HL-60/S4 treated with phorbol 12-myristate 13-acetate at 8.2 ng/mL for 4 days and 3 days (cell line): Measurements from ENCODE around the gene PIP5K1C.

ENCODE experiments used
- in situ Hi-C: fragments of 300-500 bp; cut with MboI; formaldehyde crosslinking; loops from 2 replicates; pipeline ENCODE4 v1.15.0; 2022; ENCODE audit warnings: low sequenced_read_pairs

Gene PIP5K1C

DNA sequence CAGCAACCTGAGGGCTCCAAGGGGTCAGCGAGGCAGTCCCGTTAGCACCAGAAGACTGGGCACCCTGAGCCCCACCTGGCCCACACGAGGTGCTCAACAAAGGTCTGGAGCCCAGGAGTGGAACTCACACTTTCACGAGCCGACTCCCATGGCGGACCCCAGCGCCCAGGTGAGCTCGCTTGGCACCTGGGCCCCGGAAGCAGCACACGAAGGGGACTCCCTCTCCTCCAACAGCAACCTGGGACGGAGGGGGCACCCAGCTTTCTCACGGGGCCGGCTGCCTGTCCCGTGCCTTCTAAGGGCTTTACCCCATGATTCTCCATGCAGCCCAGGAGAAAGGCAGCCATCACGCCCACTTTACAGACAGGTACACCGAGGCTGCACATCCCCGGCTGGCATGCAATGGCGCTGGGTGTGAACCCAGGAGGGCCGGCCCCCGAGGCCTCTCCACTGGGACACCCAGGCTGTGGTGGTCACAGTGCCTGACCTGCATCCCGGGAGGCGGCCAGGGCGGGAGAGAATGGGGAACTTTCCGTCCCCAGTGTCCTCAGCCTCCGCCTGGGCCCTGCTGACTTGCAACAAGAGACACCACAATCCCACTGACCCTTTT, 5.0 kb downstream of the PIP5K1C start:
- in situ Hi-C loops: no loop called here

DNA sequence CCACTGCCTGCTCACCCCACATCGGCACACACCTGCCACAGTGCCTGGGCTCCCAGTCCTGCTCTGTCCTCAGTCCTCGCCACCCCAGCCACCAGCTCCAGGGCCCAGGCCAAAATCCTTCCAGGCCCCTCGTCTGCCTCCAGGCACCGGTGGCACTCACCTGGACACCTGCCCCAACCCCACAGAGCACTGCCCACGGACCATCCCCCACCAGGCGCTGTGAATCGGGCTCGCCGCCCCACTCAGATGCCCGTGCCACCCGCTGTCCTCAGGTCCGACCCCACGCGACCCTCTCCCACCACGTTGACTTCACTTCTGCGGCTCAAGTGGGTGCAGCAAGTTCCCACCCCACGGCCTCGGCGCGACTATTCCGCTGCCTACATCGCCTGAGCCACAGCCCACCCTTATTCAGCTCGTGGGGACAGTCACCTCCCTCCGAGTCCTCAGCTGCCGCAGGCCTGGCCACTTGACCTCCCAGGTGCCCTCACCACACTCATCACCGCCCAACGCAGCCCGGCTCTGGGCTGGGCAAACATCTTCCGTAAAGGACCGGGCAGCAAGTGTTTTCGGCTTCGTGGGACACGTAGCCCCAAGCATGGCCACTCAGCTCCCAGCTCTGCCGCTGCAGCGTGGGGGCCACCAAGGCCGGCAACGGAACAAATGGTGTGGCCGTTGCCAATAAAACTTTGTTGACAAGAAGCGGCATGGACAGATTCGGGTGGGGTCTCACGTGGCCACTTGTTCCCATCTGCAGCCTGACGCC, 5.7 kb downstream of the PIP5K1C start:
- in situ Hi-C loops: no loop called here

- in situ Hi-C loops: no loop called here
Observed at GRCh38 chr19:3693025-3693925, 7.0 kb downstream of the PIP5K1C start.

GRCh38 chr19:3692141-3693024, 7.9 kb downstream of the PIP5K1C start:
- in situ Hi-C loops: no loop called here

- in situ Hi-C loops: no loop called here
Observed at GRCh38 chr19:3691726-3692125, 8.5 kb downstream of the PIP5K1C start.

DNA sequence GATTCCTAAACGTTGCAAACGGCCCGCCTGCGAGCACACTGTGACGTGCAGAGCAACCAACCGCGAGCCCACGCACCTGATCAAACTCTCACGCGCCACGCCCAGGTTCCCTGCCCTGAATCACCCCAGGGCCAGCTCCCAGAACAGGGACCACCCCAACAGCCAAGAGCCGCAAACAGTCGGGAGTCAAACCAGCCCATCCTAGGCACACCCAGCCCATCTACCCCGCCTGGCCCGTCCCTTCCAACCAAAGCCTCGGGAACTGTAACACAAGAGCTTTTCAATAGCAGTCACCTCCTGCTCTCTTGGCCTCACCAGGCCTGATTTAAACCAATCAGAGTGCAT, 8.9 kb downstream of the PIP5K1C start:
- in situ Hi-C loops: no loop called here

DNA sequence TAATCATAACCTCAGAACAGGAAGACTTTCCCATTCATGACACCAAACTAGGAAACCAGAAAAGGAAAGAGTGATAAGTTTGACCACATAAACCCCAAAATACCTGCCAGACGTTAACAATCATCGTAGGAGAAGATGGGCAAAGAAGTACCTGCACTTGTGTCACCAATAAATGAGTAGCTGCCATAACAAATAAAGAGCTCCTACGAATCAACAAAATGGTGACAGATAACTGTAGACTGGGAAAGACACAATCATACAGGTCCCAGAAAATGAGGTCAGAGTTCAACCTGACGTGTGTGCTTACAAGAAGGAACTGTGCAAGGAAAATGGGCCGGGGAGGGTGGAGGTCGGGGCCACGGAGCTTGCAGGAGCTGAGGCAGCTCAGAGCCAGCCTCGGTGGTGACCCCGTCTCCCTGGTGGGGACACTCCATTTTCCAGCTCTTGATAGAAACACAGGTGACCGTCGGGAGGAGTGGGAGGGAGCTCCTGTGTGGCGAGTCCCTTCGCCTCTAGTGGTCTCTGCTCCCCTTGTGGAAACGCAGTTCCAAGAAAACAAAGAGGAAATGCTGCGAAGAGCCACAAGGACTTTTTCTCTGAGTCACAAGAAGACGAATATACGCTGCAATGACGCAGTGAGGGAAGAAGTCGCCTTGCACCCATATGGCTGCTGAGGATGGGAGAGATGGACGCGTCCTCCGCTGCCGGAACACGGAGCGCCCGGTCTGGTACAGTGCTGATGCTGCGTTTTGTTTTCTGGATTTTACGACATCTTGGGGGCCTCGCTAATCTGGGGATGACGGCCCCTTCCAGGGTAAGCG, 9.5 kb downstream of the PIP5K1C start:
- in situ Hi-C loops: no loop called here

DNA sequence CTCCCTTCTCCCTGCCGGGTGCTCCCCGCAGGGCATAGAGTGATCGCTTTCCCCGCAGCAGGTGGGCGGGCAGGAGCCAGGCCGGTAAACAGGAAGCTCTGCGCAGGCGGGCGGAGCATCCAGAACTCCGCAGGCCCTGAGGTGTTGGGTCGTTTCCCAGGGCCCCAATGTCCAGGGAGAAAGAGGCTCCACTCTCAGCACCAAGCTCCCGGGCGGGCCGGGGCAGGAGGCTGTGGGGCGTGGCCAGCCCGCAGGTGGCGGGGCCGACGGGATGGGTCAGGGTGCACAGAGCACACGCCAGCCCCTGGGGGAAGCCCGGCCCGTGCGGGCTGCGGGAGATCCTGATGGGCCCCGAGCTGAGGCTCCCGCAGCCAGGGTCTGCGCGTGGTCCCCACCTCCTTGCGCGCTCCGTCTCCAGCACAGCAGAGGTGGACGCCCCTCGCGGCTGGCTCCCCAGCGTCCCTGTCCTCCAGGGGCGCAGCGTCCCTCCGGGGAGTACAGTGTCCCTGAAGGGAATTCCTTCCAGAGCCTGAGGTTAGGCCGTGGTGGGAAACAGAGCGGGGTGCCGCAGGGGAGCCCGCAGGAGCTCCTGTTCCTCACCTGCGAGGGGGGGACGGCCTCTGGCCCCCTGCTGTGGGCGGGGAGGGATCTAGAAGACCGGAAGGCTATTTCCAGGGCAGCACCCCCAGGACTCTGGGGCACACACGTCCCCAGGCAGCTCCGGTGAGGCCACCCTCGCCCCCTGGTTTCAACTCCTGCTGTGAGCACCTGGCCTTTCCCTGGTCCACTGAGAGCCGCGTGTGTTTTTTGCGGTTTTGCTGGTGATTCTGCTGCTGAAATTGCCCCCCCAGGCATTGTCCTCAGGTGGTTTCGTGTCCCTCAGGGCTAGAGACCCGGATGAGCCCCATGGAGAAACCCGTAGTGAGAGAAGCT, 12.2 kb downstream of the PIP5K1C start:
- in situ Hi-C loops: no loop called here

- in situ Hi-C loops: no loop called here
Observed at GRCh38 chr19:3687393-3687773, 12.9 kb downstream of the PIP5K1C start.

DNA sequence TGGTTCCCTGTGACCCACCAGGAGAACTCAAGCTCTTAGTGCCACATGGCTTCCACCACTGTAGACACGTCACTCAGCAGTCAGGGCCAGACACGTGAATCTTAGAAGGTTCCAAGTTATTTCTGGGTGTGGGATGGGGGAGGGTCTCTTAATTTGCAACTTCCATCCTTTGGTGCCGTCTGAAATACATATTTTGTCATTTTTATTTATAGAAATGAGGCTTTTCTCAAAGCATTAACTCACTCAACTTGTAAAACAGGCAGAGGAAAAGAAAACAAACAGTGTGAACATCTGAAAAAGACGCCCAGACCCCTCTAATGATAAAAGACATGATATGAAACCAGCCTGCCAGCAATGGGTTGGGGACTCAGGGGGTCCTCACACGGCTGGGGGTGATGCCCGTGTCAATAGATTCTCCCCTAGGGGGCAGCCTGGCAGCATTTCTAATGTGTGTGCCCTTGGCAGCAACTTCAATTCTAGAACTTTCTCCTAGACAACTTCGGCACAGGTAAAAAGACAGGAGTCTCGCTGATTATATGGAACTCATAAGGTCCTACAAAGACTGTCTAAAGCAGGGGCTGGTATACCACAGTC, 15.4 kb downstream of the PIP5K1C start:
- in situ Hi-C loops: no loop called here

- in situ Hi-C loops: no loop called here
Observed at GRCh38 chr19:3684054-3684816, 16.0 kb downstream of the PIP5K1C start.

GRCh38 chr19:3683405-3684053, 16.7 kb downstream of the PIP5K1C start:
- in situ Hi-C loops: no loop called here

DNA sequence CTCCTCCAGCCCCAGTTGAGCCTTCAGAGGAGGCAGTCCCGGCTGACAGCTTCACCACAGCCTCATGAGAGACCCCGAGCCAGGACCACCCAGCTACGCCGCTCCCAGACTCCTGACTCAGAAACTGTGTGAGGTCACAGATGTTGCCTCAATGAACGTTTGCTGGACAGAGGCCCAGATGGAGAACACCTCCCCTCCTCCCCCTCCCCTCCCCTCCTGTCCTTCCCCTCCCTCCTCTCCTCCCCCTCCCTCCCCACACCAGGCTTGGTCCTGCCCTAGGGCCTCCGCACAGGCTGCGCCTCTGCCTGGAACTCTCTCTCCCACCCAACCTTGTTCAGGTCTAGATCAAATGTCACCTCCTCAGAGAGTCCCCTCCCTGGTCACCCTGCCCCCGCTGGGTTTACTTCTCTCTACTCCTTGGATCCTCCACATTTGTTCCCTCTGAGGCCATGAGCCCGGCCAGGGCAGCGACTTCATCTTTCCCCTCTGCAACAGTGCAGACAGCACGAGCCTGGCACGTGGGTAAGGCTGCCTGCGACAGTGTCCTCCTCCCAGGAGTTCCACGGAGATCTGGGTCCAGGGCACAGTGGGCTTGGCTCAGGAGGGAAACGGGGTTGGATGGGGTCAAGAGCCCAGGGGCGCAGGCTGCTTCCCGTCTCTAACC, 17.4 kb downstream of the PIP5K1C start:
- in situ Hi-C loops: no loop called here

DNA sequence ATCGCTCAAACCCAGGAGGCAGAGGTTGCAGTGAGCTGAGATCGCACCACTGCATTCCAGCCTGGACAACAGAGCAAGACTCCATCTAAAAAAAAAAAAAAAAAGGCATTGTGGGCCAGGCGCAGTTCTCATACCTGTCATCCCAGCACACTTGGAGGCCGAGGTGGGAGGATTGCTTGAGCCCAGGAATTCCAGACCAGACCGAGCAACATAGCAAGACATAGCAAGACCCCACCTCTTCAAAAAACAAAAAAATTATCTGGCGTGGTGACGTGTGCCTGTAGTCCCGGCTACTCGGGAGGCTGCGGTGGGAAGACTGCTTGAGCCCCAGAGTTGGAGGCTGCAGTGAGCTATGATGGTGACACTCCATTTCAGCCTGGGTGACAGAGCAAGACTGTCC, 18.0 kb downstream of the PIP5K1C start:
- in situ Hi-C loops: no loop called here

- in situ Hi-C loops: no loop called here
Observed at GRCh38 chr19:3680939-3681338, 19.3 kb downstream of the PIP5K1C start.

GRCh38 chr19:3679581-3679980, 20.7 kb downstream of the PIP5K1C start:
- in situ Hi-C loops: no loop called here

GRCh38 chr19:3679138-3679537, 21.1 kb downstream of the PIP5K1C start:
- in situ Hi-C loops: no loop called here
